OCI-LY1 (cell line): ENCODE results near the gene RBBP4.

ENCODE experiments used
- CTCF ChIP-seq: fragments of 200-600 bp; sonication (generic), shearing (Covaris generic); IDR thresholded peaks from 2 replicates; pipeline ENCODE4 v1.5.1; 2017; ENCODE audit warnings: mild to moderate bottlenecking, antibody characterized with exemption, low read length, moderate library complexity, mixed read lengths
- EZH2 ChIP-seq: fragments of 200-600 bp; sonication (generic), shearing (Covaris generic); IDR thresholded peaks from 2 replicates; pipeline ENCODE4 v1.8.0; 2017; ENCODE audit warnings: borderline replicate concordance, mixed run types, mild to moderate bottlenecking, antibody characterized with exemption, low read length, moderate library complexity, mixed read lengths

- TF ChIP-seq CTCF = no peak
- TF ChIP-seq EZH2 = no peak
These were observed 74.6 kb downstream of the RBBP4 start for GRCh38 chr1:32725615-32725982.
